ENCODE data around the gene CXCL1.

DNA sequence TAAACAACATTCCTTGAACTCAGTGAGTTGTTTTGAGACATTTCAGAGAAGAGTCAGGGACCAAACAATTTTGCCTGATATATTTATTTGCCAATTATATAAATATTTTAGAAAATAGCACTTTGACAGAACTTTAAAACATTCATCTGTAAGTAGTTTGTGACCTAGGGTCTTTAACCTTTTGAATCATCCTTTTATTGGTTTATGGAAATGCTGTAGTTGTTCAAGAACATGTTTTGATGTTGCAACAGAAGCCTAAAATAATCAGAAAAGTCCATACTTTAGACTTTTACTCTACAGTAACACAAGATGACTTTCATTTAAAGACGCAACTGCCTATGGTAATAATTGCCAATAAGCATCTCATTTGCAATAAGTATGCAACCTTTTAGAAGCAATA is 43.0 kb downstream of the CXCL1 start:
- TF ChIP-seq, protein P1, sequence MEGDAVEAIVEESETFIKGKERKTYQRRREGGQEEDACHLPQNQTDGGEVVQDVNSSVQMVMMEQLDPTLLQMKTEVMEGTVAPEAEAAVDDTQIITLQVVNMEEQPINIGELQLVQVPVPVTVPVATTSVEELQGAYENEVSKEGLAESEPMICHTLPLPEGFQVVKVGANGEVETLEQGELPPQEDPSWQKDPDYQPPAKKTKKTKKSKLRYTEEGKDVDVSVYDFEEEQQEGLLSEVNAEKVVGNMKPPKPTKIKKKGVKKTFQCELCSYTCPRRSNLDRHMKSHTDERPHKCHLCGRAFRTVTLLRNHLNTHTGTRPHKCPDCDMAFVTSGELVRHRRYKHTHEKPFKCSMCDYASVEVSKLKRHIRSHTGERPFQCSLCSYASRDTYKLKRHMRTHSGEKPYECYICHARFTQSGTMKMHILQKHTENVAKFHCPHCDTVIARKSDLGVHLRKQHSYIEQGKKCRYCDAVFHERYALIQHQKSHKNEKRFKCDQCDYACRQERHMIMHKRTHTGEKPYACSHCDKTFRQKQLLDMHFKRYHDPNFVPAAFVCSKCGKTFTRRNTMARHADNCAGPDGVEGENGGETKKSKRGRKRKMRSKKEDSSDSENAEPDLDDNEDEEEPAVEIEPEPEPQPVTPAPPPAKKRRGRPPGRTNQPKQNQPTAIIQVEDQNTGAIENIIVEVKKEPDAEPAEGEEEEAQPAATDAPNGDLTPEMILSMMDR (IDR thresholded peaks at IDR 0.05; ENCODE audit: poor library complexity) = no peak
- no peak for TF ChIP-seq EZH2phosphoT487 (IDR thresholded peaks at IDR 0.05; ENCODE audit: low read depth, severe bottlenecking, unreplicated experiment)

Measured in hepatocyte (in vitro differentiated cells).